GM21447 (cell line): ENCODE data around the gene SYT13.

ENCODE experiments used
- ATAC-seq: cut with Tn5 transposase; IDR thresholded peaks from one replicate; pipeline ENCODE4 v1.9.1; 2021; ENCODE audit not compliant: unreplicated experiment

The SYT13 gene

GRCh38 chr11:45285930-45286632, at the start of gene SYT13:
Gene SYT13, minus strand, starts transcription at chr11:45286341. Its CDS starts 134 bp downstream, at chr11:45286207.
- ATAC-seq: no peak

- no peak for ATAC-seq
Observed at GRCh38 chr11:45335434-45335833, 49.3 kb upstream of the SYT13 start.

GRCh38 chr11:45334836-45335235, 48.7 kb upstream of the SYT13 start:
- ATAC-seq: no peak

- ATAC-seq: no peak
Observed at GRCh38 chr11:45334410-45334809, 48.3 kb upstream of the SYT13 start.

GRCh38 chr11:45333001-45333971, 47.1 kb upstream of the SYT13 start:
- ATAC-seq: no peak

GRCh38 chr11:45332276-45332934, 46.3 kb upstream of the SYT13 start:
- no peak for ATAC-seq

GRCh38 chr11:45331839-45332238, 45.7 kb upstream of the SYT13 start:
- ATAC-seq: no peak

GRCh38 chr11:45328726-45329125, 42.6 kb upstream of the SYT13 start:
- no peak for ATAC-seq

GRCh38 chr11:45324459-45324858, 38.3 kb upstream of the SYT13 start:
- ATAC-seq: no peak

GRCh38 chr11:45323601-45324249, 37.6 kb upstream of the SYT13 start:
- ATAC-seq: no peak

GRCh38 chr11:45322891-45323600, 36.9 kb upstream of the SYT13 start:
- no peak for ATAC-seq

- ATAC-seq: no peak
Observed at GRCh38 chr11:45322111-45322705, 36.1 kb upstream of the SYT13 start.

- no peak for ATAC-seq
Observed at GRCh38 chr11:45321669-45322068, 35.5 kb upstream of the SYT13 start.

- ATAC-seq: no peak
Observed at GRCh38 chr11:45321031-45321595, 35.0 kb upstream of the SYT13 start.

- ATAC-seq: no peak
Observed at GRCh38 chr11:45320371-45320770, 34.2 kb upstream of the SYT13 start.

GRCh38 chr11:45319077-45319476, 32.9 kb upstream of the SYT13 start:
- ATAC-seq: no peak

GRCh38 chr11:45318516-45318915, 32.4 kb upstream of the SYT13 start:
- ATAC-seq: no peak

- ATAC-seq: no peak
Observed at GRCh38 chr11:45316258-45316657, 30.1 kb upstream of the SYT13 start.

GRCh38 chr11:45314900-45315299, 28.8 kb upstream of the SYT13 start:
- no peak for ATAC-seq
